ENCODE data around the gene EAF2. TPM values are rescaled to one million over a fixed set of nuclear protein-coding genes. Genes with fewer than 3 reads are reported as not detected.
A peak's percentile ranks its signal among the peaks of the same experiment; 100 is the strongest.

EAF2 gene
- total RNA-seq, 1 experiment from 2014 or later = 3.9 TPM

DNA sequence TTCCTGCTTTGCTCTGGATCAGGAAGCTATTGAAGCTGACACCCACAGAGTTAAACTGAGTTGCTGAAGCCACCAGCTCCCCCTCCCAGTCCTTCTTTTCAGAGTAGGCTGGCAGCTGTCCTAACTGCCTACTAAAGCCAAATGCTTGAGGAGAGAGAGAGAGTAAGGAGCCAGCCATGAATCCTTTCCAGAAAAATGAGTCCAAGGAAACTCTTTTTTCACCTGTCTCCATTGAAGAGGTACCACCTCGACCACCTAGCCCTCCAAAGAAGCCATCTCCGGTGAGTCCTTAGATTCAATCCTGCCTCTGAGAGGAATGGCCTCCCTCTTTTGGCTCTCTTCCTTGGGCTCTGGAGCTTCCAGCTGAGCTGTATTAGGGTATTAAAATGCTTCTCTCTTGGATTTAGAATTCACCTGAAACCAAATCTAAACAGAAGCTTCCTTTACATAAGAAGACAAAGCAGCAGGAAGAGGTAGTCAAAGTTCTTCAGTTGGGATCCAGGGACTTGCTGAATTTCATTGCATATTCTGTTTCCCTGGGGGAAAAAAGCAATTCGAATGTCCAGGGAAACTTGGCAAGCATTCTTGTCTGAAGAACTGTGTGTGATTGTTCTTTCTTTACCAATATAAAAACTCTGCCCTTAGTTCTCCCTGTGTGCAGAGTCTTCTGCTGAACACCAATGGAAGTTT lies 59.4 kb downstream of the EAF2 start, which contains the start of gene SLC15A2:
TSS of gene SLC15A2 (plus strand) at position 101 of the 690 bp plus-strand sequence. CDS start at position 177, 76 bp downstream.
- Histone ChIP-seq H3K4me3 (ENCODE audit: insufficient read depth, low read depth, low read length) (no peak within 1 kb of the TSS), H3K27me3 (ENCODE audit: control insufficient read depth, insufficient read depth, low read length) (no peaks in the 10 kb centered on the region), H3K36me3 (replicated peaks; ENCODE audit: control insufficient read depth, insufficient read depth, low read length) (no peaks in the 10 kb centered on the region)
- peak; percentile 19 for DNase-seq

GRCh38 chr3:121895121-121895520 lies 60.1 kb downstream of the EAF2 start:
- no peak overlapping the region for H3K4me3 ChIP-seq (ENCODE audit: insufficient read depth, low read depth, low read length)
- H3K36me3 ChIP-seq (replicated peaks; ENCODE audit: control insufficient read depth, insufficient read depth, low read length) = no peaks in the 10 kb centered on the region
- no peak for DNase-seq
- no peaks in the 10 kb centered on the region for H3K27me3 ChIP-seq (ENCODE audit: control insufficient read depth, insufficient read depth, low read length)

- no peak for DNase-seq
- Histone ChIP-seq H3K36me3 (replicated peaks; ENCODE audit: control insufficient read depth, insufficient read depth, low read length) (no peaks in the 10 kb centered on the region), H3K4me3 (ENCODE audit: insufficient read depth, low read depth, low read length) (no peak overlapping the region), H3K27me3 (ENCODE audit: control insufficient read depth, insufficient read depth, low read length) (no peaks in the 10 kb centered on the region)
These were observed 60.7 kb downstream of the EAF2 start for GRCh38 chr3:121895736-121896135.

DNA sequence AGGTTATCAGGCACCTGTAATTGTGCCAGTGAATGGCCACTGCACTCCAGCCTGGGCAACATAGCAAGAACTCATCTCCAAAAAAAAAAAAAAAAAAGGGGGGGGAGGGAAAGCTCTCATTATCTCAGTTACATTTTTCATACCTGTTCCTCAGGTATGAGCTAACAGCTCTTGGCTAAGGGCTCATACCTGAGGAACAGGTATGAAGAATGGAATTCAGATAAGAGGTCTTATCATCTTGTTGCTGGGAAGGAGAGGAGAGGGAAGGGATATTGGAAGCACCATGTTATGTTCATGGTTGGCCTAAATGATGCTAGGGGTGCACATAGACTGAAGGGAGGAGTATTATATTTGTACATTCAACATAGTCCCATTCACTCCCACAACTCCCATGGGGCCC lies 61.8 kb downstream of the EAF2 start:
- no peak for DNase-seq
- H3K4me3 ChIP-seq (ENCODE audit: insufficient read depth, low read depth, low read length) = no peak overlapping the region
- H3K36me3 ChIP-seq (replicated peaks; ENCODE audit: control insufficient read depth, insufficient read depth, low read length) = no peaks in the 10 kb centered on the region
- no peaks in the 10 kb centered on the region for H3K27me3 ChIP-seq (ENCODE audit: control insufficient read depth, insufficient read depth, low read length)

DNA sequence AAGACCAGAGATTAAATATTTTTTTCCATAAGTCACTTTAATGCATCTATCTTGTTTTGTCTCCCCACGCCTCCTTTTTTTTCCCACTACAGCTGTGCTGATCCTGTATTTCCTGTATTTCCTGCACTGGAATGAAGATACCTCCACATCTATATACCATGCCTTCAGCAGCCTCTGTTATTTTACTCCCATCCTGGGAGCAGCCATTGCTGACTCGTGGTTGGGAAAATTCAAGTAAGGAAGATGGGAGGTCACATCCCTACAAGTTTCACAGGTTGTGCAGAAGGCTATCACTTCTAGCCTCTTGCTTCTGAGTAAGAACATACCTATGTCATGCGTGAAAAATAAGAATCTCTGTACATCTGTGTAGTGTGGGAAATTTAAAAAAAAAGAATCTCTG lies 62.3 kb downstream of the EAF2 start:
- H3K27me3 ChIP-seq (ENCODE audit: control insufficient read depth, insufficient read depth, low read length) = no peaks in the 10 kb centered on the region
- no peak for DNase-seq

GRCh38 chr3:121913305-121913990 lies 78.4 kb downstream of the EAF2 start:
- no peak overlapping the region for H3K4me3 ChIP-seq (ENCODE audit: insufficient read depth, low read depth, low read length)
- H3K27me3 ChIP-seq (ENCODE audit: control insufficient read depth, insufficient read depth, low read length) = no peaks in the 10 kb centered on the region
- no peaks in the 10 kb centered on the region for H3K36me3 ChIP-seq (replicated peaks; ENCODE audit: control insufficient read depth, insufficient read depth, low read length)
- DNase-seq = no peak

More for the DNA sequence above, 62.3 kb downstream of the EAF2 start:
- Histone ChIP-seq H3K36me3 (replicated peaks; ENCODE audit: control insufficient read depth, insufficient read depth, low read length) (no peaks in the 10 kb centered on the region), H3K4me3 (ENCODE audit: insufficient read depth, low read depth, low read length) (no peak overlapping the region)

DNA sequence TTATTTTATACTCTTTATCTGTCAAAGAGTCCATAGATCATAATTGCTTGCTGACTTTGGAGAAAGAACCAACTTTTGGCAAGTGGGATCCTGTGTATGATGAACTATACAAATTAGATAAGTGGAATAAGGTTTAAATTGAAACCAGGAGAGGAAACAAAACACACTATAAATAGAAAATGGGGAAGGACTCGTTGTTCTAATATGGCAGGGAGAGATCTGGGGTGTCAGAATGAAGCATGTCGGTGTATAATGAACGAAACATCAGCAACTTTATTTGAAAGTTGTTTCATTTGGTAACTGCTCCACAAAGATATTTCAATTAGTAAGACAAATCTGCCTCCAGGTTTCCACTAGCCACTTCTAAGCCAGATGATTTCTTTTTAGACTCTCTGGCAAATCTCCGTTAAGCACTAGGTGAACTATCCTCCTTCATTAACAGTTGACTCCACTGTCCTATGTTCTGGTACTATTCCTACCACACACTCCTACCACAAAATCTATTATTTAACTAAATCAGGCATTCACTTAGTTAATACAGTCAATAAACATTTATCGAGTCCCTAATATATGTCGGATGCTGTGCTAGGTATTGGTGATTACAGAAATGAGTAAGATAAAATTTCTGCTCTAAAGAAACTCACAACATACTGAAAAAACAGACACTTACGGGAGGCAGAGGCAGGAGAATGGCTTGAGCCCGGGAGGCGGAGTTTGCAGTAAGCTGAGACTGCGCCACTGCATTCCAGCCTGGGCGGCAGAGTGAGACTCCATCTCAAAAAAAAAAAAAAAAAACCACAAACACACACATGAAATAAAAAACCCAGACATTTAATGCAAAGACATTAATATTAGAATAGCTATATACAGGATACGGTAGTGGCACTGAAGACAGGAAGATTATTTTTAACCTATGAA lies 79.3 kb downstream of the EAF2 start:
- Histone ChIP-seq H3K4me3 (ENCODE audit: insufficient read depth, low read depth, low read length) (no peak overlapping the region), H3K27me3 (ENCODE audit: control insufficient read depth, insufficient read depth, low read length) (no peaks in the 10 kb centered on the region), H3K36me3 (replicated peaks; ENCODE audit: control insufficient read depth, insufficient read depth, low read length) (no peaks in the 10 kb centered on the region)
- no peak for DNase-seq

DNA sequence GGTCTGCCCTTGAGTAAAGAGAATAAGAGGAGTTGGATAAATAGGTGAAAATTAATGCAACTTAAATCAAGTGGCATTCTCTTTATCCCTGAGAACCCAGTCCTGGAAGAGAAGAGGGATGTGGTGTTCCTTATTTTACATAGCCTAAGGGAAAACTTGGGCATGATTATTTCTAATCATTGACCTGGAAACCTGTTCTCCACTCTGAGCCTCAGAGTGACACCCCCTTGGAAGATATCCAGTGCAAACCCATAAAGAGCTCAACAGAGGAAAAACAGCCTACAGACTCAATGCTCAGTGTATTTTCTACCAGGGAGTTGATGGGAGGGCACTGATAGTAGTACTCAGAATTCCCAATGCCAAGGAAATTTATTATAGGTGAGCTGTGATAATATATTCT lies 81.2 kb downstream of the EAF2 start:
- H3K27me3 ChIP-seq (ENCODE audit: control insufficient read depth, insufficient read depth, low read length) = no peaks in the 10 kb centered on the region
- no peaks in the 10 kb centered on the region for H3K36me3 ChIP-seq (replicated peaks; ENCODE audit: control insufficient read depth, insufficient read depth, low read length)
- DNase-seq = no peak
- H3K4me3 ChIP-seq (ENCODE audit: insufficient read depth, low read depth, low read length) = no peak overlapping the region

DNA sequence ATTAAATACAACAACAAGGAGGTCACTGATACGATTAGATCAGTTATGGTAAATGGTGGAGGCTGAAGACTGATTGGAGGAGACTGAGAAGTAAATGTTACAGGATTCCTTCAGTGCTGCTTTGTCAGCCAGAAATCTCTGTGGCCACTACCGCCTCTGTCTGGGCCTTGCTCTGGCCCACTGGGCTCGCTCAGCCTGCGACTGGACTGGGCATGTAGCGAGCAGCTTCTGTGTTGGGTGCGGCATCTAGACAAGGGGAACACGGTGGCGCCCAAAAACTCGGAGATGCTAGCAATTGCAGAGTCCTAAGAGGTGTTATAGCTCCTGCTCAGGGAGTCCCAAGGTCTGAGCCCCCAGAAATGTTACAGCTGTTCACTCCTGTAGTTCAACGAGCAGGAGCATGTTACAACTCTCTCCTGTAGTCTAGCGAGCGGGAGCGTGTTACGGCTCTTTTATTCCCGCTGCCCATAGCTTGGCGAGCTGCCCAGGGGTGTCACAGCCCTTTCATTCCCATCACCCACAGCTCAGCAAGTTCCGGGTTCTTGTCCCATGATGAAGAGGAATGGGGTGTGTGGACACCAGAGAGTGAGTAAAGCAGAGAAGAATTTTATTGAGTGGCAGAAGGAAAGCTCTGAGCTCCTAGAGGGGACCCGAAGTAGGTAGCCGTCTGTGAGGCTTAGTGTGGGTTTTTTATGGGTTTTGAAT lies 83.9 kb downstream of the EAF2 start:
- no peak for DNase-seq
- no peak overlapping the region for H3K4me3 ChIP-seq (ENCODE audit: insufficient read depth, low read depth, low read length)

DNA sequence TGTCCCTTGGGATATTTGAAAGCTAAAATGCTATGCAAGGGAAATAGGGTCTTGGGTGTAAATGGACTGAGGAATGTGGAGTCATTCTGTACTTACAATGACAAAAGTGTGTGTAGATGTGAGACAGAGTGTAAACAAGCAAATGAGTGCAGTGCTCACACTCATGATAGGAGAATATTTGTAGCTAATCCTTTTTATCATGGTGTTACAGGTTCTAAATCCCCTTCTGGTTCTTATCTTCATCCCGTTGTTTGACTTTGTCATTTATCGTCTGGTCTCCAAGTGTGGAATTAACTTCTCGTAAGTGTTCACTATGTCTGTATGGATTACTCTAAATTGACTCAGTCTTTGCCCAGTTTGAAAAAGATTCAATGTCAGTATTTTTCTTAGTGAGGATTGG lies 89.7 kb downstream of the EAF2 start:
- Histone ChIP-seq H3K4me3 (ENCODE audit: insufficient read depth, low read depth, low read length) (no peak overlapping the region), H3K27me3 (ENCODE audit: control insufficient read depth, insufficient read depth, low read length) (no peaks in the 10 kb centered on the region), H3K36me3 (replicated peaks; ENCODE audit: control insufficient read depth, insufficient read depth, low read length) (no peaks in the 10 kb centered on the region)
- no peak for DNase-seq

More for the DNA sequence above, 83.9 kb downstream of the EAF2 start:
- H3K27me3 ChIP-seq (ENCODE audit: control insufficient read depth, insufficient read depth, low read length) = no peaks in the 10 kb centered on the region
- no peaks in the 10 kb centered on the region for H3K36me3 ChIP-seq (replicated peaks; ENCODE audit: control insufficient read depth, insufficient read depth, low read length)

DNA sequence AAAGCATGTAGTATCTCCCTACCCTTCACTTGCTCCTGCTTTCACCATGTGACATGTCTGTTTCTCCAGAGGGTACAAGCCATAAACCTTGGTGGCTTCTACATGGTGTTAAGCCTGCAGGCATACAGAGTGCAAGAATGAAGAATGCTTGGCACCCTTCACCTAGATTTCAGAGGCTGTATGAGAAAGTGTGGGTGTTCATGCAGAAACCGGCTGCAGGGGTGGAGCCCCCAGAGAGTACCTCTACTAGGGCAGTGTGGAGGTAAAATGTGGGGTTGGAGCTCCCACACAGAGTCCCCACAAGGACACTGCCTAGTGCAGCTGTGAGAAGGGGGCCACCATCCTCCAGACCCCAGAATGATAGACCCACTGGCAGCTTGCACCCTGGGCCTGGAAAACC lies 91.4 kb downstream of the EAF2 start:
- Histone ChIP-seq H3K27me3 (ENCODE audit: control insufficient read depth, insufficient read depth, low read length) (no peaks in the 10 kb centered on the region), H3K36me3 (replicated peaks; ENCODE audit: control insufficient read depth, insufficient read depth, low read length) (no peaks in the 10 kb centered on the region), H3K4me3 (ENCODE audit: insufficient read depth, low read depth, low read length) (no peak overlapping the region)
- DNase-seq = no peak
